BLaER1 (cell line): Measurements from ENCODE around the gene RIN1.

ENCODE experiments used
- H3K27ac ChIP-seq: shearing (Covaris generic); formaldehyde crosslinking; 2 replicates; pipeline ENCODE4 v1.8.1; 2022
- H3K27me3 ChIP-seq: shearing (Covaris generic); formaldehyde crosslinking; 2 replicates; pipeline ENCODE4 v1.8.1; 2022
- H3K36me3 ChIP-seq: shearing (Covaris generic); formaldehyde crosslinking; 2 replicates; pipeline ENCODE4 v1.8.1; 2022
- H3K4me1 ChIP-seq: shearing (Covaris generic); formaldehyde crosslinking; 2 replicates; pipeline ENCODE4 v1.8.1; 2022
- H3K4me2 ChIP-seq: shearing (Covaris generic); formaldehyde crosslinking; 2 replicates; pipeline ENCODE4 v1.8.1; 2022
- H3K4me3 ChIP-seq: shearing (Covaris generic); formaldehyde crosslinking; 2 replicates; pipeline ENCODE4 v1.8.1; 2022
- H3K9ac ChIP-seq: shearing (Covaris generic); formaldehyde crosslinking; 2 replicates; pipeline ENCODE4 v1.8.1; 2022
- H3K9me3 ChIP-seq: shearing (Covaris generic); formaldehyde crosslinking; 2 replicates; pipeline ENCODE4 v1.8.1; 2022
- H4K20me1 ChIP-seq: shearing (Covaris generic); formaldehyde crosslinking; 2 replicates; pipeline ENCODE4 v1.8.1; 2022
- Cebpa-rat ChIP-seq: shearing (Covaris generic); IDR thresholded peaks from 2 replicates; pipeline ENCODE4 v1.8.1; 2022

RIN1 gene

DNA sequence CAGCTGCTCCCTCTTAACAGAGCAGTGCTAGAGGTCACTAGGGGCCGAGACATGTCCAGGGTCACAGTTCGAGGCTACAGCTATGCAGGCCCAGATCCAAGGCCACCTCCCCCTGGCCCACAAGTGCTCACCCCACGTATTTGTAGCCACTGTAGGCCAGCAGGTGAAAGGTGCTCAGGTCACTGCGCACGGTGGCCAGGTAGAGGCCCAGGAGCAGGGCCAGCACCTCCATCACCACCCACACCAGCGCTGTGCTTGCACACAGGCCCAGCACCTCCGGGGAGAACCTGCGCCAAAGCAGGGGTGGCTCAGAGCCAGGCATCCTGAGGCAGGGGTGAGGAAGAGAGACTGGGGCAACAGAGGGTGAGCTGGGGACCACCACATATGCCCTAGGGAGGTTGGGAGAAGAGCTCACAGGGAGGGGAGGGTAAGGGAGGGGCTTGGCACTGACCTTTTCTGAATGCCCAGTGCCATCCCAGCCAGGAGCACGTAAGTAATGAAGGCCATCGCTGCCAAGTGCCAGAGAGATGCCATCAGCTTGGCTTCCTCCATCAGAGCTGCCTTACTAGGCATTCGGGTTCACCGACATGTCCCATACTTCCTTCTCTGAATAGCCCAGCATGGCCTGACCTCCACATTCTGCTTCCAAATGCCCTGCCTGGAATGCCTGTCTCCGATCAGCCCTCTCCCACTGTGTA is 50.8 kb downstream of the RIN1 start:
- Histone ChIP-seq H3K27ac (no peak overlapping the region), H3K4me3 (no peak overlapping the region), H3K36me3 (peaks cover 19% of the 10 kb centered on the region; the same call in 1 of the 2 replicates), H3K9me3 (no peaks in the 10 kb centered on the region), H3K9ac (no peak overlapping the region), H3K4me1 (peaks cover 52% of the 10 kb centered on the region), H4K20me1 (peaks cover 33% of the 10 kb centered on the region), H3K4me2 (no peak overlapping the region), H3K27me3 (peaks cover 8% of the 10 kb centered on the region)
- no peak for TF ChIP-seq Cebpa-rat

DNA sequence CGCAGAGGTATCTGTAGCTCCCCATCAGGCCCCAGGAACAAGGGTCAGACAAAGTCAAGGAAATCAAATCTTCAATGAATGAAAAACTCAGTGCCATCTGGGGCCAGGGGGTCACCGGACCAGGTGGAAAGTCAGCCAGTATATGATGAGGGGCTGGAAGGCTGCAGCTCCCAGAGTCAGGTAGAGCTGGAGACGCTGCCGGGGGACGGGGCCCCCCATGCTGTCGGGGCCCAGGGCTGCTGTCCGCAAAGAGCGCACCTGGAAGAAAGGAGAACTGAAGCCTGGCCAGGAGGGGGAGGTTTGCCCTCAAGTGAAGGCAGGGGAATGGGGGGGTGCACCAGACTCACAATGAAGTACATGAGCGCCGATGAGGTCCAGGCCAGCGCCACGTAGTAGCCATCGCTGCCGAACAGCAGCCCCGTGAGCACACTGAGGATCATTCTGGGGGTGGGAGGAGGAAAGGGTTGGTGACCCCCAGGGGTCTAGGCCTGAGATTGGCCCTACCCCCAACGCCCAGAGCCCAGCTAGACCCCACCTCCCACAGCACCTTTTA is 51.6 kb downstream of the RIN1 start:
- Histone ChIP-seq H3K4me2 (no peak overlapping the region), H4K20me1 (peaks cover 41% of the 10 kb centered on the region), H3K4me3 (no peak overlapping the region), H3K27me3 (peaks cover under 1% of the 10 kb centered on the region; the same call in 1 of the 2 replicates), H3K4me1 (peaks cover 52% of the 10 kb centered on the region), H3K27ac (no peak overlapping the region), H3K36me3 (peaks cover 19% of the 10 kb centered on the region; the same call in 1 of the 2 replicates), H3K9me3 (no peaks in the 10 kb centered on the region), H3K9ac (0 out of 2 replicates have a peak overlapping the region, but pooled peaks have one; percentile 27)
- TF ChIP-seq Cebpa-rat: no peak

DNA sequence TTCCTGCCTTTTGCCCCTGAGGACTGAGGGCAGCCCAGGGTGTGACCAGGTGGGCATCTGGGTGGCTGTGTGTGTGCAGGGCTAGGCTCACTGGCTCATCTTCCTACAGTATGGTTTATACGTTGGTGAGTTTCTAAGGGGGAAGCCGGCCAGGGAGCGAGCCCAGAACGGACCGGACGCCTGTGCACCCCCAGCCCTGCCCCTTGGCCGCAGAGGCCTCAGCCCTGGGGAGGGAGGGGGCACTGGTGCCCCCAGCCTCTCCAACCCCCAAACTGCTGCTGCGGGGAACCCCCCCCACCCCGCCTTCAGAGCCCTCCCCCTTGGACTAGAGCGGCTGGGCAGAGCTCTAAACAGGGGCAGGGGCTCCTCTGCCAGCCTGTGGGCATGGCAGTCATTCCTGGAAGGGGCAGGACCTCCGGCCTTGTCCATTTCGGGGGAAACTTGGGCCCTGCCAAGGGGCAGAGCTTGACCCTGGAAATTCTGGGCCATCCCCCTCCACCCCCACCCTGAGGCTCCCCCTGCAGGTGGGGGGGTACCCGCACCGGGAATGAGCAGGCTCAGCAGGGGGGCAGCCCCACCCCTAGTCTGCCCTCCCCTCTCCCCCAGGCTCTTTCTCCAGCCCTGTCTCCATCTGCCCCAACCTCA is 52.7 kb downstream of the RIN1 start:
- Histone ChIP-seq H3K36me3 (peaks cover 19% of the 10 kb centered on the region; the same call in 1 of the 2 replicates), H3K9ac (no peak overlapping the region), H3K9me3 (no peaks in the 10 kb centered on the region), H3K4me3 (no peak overlapping the region), H3K4me1 (peaks cover 58% of the 10 kb centered on the region), H4K20me1 (peaks cover 44% of the 10 kb centered on the region), H3K27me3 (no peaks in the 10 kb centered on the region), H3K4me2 (no peak overlapping the region), H3K27ac (no peak overlapping the region)
- TF ChIP-seq Cebpa-rat: no peak

DNA sequence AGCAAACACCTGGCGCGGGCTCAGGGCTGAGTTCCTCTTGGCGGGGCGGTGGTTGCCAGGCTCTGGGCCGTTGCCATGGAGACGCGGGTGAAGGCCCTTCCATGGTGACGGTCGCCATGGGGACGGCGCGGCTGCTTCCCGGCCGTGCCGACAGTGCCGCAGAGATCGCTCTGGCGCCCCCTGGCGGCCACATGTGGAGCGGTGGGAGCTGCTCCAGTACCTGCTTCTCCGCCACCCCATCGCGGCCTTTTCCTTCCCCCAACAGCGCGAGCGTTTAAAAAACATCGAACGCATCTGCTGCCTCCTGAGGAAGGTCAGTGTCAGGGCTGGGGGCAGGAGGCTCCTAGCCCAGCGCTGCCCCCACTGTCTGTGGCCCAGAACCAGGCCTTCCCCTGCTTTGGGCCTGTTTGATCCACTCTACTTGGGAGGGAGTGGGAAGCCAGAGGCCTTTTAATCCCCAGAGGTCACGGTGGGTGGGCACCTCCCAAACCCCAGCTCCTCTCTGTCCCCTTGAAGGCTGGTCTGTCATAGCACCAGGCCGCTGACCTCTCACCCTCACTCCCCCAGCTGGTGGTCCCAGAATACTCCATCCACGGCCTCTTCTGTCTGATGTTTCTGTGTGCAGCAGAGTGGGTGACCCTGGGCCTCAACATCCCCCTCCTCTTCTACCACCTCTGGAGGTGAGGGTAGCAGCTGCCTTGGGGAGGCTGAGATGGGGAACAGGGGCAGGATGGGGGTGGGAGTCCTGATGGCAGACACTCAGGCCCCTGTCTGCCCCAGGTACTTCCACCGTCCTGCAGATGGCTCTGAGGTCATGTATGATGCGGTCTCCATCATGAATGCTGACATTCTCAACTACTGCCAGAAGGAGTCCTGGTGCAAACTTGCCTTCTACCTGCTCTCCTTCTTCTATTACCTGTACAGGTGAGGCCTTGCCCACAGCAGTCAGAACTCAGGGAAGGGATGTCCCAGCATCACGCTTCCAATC is 53.5 kb downstream of the RIN1 start:
- no peak overlapping the region for H3K27ac ChIP-seq
- peak overlapping the region; percentile 69 for H3K4me2 ChIP-seq
- no peak for TF ChIP-seq Cebpa-rat
- 0 out of 2 replicates have a peak overlapping the region, but pooled peaks have one; percentile 8 for H3K9ac ChIP-seq
- H3K4me1 ChIP-seq: peaks cover 53% of the 10 kb centered on the region
- no peaks in the 10 kb centered on the region for H3K27me3 ChIP-seq
- H3K9me3 ChIP-seq: no peaks in the 10 kb centered on the region
- H3K36me3 ChIP-seq: peaks cover 19% of the 10 kb centered on the region; the same call in 1 of the 2 replicates
- peaks cover 39% of the 10 kb centered on the region for H4K20me1 ChIP-seq
- H3K4me3 ChIP-seq: no peak overlapping the region
